Measurements from ENCODE around the gene RRP15. TPM values are rescaled to one million over a fixed set of nuclear protein-coding genes. Genes with fewer than 3 reads are reported as not detected.

The RRP15 gene
- total RNA-seq, 1 experiment from 2014 or later, result 38.4 TPM

DNA sequence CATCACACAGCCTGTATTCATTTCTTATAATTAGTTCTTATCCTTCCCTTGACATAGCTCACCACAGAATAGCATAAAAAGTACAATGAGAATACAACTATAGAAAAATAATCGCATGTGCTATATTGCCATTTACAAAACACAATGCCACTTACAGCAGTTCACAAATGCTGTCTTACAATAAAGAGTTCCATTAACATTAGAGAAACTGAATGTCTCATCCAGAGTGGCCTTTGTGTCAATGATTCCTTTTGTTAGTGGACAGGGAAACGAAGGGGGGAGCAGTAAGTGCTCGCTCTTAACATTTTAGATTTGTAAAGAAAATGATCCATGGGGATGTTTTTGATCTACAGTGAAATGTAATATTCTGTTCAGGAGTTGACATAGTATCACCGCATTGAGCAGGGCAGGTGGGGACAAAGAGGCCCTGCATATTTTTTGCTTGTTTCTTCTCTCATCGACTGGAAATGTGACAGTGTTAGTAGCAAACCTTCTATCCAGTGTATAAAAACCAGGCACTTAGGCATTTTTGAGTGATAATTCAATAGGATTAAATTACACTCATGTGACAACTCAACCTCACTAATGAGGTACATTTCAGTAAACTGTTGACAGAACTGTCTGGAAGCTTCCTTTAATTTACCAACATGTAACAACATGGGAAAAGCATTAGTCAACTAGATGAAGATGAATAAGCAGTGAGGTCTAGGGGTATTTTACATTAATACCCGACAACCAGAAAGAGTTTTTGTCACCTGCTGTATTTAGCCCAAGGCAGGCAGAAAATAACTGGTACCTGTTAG, 35.6 kb upstream of the RRP15 start:
- H3K36me3 ChIP-seq (ENCODE audit: insufficient read depth, low read length, poor library complexity, severe bottlenecking), result no peaks in the 10 kb centered on the region
- ChIA-PET CTCF (no interaction called here), POLR2A (ENCODE audit: low non-redundant PET) (no interaction called here)
- intact Hi-C loops (cut with micrococcal nuclease; ENCODE audit: unreplicated experiment), result no loop called here
- H3K4me1 ChIP-seq (ENCODE audit: insufficient read depth, low read length, poor library complexity, severe bottlenecking), result no peaks in the 10 kb centered on the region
- no TSS peak for BruUV-seq (replicated peaks)
- no peak for DNase-seq (ENCODE audit: low spot score)
- no peak for TF ChIP-seq EZH2 (IDR thresholded peaks at IDR 0.05; ENCODE audit: borderline replicate concordance, low read depth, low read length, poor library complexity, severe bottlenecking)
- TF ChIP-seq, protein P1, sequence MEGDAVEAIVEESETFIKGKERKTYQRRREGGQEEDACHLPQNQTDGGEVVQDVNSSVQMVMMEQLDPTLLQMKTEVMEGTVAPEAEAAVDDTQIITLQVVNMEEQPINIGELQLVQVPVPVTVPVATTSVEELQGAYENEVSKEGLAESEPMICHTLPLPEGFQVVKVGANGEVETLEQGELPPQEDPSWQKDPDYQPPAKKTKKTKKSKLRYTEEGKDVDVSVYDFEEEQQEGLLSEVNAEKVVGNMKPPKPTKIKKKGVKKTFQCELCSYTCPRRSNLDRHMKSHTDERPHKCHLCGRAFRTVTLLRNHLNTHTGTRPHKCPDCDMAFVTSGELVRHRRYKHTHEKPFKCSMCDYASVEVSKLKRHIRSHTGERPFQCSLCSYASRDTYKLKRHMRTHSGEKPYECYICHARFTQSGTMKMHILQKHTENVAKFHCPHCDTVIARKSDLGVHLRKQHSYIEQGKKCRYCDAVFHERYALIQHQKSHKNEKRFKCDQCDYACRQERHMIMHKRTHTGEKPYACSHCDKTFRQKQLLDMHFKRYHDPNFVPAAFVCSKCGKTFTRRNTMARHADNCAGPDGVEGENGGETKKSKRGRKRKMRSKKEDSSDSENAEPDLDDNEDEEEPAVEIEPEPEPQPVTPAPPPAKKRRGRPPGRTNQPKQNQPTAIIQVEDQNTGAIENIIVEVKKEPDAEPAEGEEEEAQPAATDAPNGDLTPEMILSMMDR (conservative IDR thresholded peaks at IDR 0.05; ENCODE audit: low read depth, low read length), result no peak
- H3K27ac ChIP-seq (ENCODE audit: low read depth, low read length, poor library complexity, severe bottlenecking), result no peak overlapping the region
- no peaks in the 10 kb centered on the region for H3K9me3 ChIP-seq (ENCODE audit: low read depth, low read length, poor library complexity, severe bottlenecking)
- H3K27me3 ChIP-seq (replicated peaks; ENCODE audit: insufficient read depth, low read depth, low read length, poor library complexity), result peaks cover 84% of the 10 kb centered on the region
- no peak overlapping the region for H3K4me3 ChIP-seq (ENCODE audit: low read depth, low read length, poor library complexity, severe bottlenecking)

DNA sequence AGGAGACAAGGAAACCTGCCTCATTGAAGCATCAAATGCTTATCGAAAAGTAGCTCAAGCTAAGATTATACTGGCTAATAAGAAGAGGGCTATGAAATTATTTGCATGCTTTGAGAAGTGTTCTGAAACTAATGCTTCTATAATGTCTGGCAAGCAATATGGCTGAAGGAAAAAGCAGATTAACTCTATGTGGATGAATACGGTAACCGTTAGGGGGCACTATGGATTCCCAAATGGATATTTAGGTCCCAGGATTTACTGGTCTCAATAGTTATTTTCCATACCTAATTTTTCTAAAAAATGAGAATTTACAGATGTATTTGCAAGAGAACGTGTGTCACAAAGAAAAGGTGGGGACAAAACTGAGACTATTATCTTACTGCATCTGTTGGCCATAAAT, 34.6 kb upstream of the RRP15 start:
- H3K27me3 ChIP-seq (replicated peaks; ENCODE audit: insufficient read depth, low read depth, low read length, poor library complexity), result peaks cover 84% of the 10 kb centered on the region
- no peak overlapping the region for H3K4me3 ChIP-seq (ENCODE audit: low read depth, low read length, poor library complexity, severe bottlenecking)
- ChIA-PET POLR2A (ENCODE audit: low non-redundant PET) (no interaction called here), CTCF (no interaction called here)
- H3K36me3 ChIP-seq (ENCODE audit: insufficient read depth, low read length, poor library complexity, severe bottlenecking), result no peaks in the 10 kb centered on the region
- DNase-seq (ENCODE audit: low spot score), result no peak
- intact Hi-C loops (cut with micrococcal nuclease; ENCODE audit: unreplicated experiment), result no loop called here
- H3K27ac ChIP-seq (ENCODE audit: low read depth, low read length, poor library complexity, severe bottlenecking), result no peak overlapping the region
- no TSS peak for BruUV-seq (replicated peaks)
- no peaks in the 10 kb centered on the region for H3K4me1 ChIP-seq (ENCODE audit: insufficient read depth, low read length, poor library complexity, severe bottlenecking)
- no peaks in the 10 kb centered on the region for H3K9me3 ChIP-seq (ENCODE audit: low read depth, low read length, poor library complexity, severe bottlenecking)
- no peak for TF ChIP-seq EZH2 (IDR thresholded peaks at IDR 0.05; ENCODE audit: borderline replicate concordance, low read depth, low read length, poor library complexity, severe bottlenecking)
- TF ChIP-seq, protein P1 (conservative IDR thresholded peaks at IDR 0.05; ENCODE audit: low read depth, low read length), result no peak

DNA sequence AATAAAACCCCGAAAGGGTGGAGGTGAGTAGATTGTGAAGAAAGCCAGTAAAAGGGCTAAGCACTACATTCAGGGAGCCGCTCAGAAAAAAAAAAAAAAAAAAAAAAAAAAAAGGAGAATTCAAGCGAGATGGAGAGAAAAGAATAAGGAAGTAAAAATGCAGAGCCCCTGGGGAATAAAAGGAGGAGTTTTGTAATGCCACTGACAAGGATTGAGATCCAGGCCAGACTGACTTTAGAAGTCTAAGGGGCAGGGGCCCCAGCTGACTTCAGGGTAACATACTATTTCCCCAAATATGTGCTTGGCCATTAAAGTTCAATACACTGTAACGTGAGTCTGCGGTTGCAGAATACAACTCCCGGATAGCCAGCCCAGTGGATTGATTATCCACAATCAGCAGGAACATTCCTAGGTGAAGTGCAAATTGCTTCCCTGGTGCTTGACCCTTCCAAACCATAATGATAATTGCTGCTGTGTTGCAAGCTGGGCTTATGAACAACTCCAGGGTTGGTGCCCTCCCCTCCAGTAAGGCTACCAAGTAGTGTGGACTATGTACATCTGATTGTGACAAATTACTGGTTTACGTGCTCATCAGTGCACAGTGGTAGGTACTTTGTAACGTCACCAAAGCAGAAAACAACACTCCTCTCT, 30.7 kb upstream of the RRP15 start:
- no peaks in the 10 kb centered on the region for H3K9me3 ChIP-seq (ENCODE audit: low read depth, low read length, poor library complexity, severe bottlenecking)
- intact Hi-C loops (cut with micrococcal nuclease; ENCODE audit: unreplicated experiment), result no loop called here
- TF ChIP-seq, protein P1 (conservative IDR thresholded peaks at IDR 0.05; ENCODE audit: low read depth, low read length), result no peak
- TF ChIP-seq EZH2 (IDR thresholded peaks at IDR 0.05; ENCODE audit: borderline replicate concordance, low read depth, low read length, poor library complexity, severe bottlenecking), result no peak
- no peak for DNase-seq (ENCODE audit: low spot score)
- H3K27ac ChIP-seq (ENCODE audit: low read depth, low read length, poor library complexity, severe bottlenecking), result no peak overlapping the region
- no peaks in the 10 kb centered on the region for H3K36me3 ChIP-seq (ENCODE audit: insufficient read depth, low read length, poor library complexity, severe bottlenecking)
- H3K27me3 ChIP-seq (replicated peaks; ENCODE audit: insufficient read depth, low read depth, low read length, poor library complexity), result peaks cover 85% of the 10 kb centered on the region
- BruUV-seq (replicated peaks), result no TSS peak
- CTCF ChIA-PET, result no interaction called here
- POLR2A ChIA-PET (ENCODE audit: low non-redundant PET), result no interaction called here
- H3K4me3 ChIP-seq (ENCODE audit: low read depth, low read length, poor library complexity, severe bottlenecking), result no peak overlapping the region
- H3K4me1 ChIP-seq (ENCODE audit: insufficient read depth, low read length, poor library complexity, severe bottlenecking), result no peaks in the 10 kb centered on the region

Data from A673 (cell line).